HG03439 (cell line): ENCODE data around the gene ARAP1.

Experiments
- ATAC-seq: cut with Tn5 transposase; IDR thresholded peaks from one replicate; pipeline ENCODE4 v1.9.1; 2021; ENCODE audit warnings: mild to moderate bottlenecking, moderate library complexity; ENCODE audit not compliant: unreplicated experiment

The ARAP1 gene

GRCh38 chr11:72744474-72744873 is 7.7 kb downstream of the ARAP1 start:
- ATAC-seq: no peak

DNA sequence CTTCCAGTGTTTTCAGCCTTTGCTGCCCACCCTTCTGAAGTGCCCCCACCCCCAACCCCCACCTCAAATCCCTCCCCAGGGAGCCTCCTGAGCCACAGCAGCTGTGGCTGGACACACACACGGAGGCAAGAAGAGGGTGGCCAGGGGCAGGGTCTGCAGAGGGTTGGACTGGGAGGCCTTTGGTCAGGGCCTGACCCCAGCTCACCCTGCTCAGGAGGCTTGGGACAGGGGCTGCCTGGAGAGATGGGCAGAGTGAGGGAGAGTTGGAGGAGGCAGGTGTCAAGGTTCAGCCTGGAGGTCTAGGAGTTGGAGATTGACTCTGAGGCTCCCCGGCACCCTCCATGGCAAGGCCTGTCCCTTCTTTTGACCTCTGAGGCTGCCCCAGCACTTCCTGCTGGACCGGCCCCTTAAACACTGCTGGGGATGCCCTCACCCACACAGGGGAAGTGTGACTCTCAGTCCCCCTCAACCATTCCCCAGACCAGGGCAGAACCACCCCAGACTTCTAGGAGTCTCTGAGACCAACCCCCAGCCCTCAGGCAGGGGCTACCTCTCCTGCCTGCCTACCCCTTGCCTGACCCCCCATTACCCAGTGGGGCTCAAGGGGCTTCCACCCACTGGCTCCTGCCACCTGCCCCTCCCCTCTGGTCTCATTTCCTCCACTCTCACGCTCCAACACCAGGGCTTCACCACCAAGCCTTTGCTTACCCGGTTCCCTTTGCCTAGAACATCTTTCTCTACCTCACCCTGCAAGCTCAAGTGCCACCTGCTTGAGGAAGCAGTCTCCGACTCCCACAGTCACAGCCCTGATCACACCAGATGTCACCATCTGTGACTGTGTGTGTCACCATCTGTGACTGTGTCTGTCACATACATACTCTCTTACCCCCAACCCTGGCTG is 8.6 kb downstream of the ARAP1 start:
- peak; percentile 48 for ATAC-seq

GRCh38 chr11:72742513-72743320 is 9.5 kb downstream of the ARAP1 start:
- ATAC-seq: no peak

DNA sequence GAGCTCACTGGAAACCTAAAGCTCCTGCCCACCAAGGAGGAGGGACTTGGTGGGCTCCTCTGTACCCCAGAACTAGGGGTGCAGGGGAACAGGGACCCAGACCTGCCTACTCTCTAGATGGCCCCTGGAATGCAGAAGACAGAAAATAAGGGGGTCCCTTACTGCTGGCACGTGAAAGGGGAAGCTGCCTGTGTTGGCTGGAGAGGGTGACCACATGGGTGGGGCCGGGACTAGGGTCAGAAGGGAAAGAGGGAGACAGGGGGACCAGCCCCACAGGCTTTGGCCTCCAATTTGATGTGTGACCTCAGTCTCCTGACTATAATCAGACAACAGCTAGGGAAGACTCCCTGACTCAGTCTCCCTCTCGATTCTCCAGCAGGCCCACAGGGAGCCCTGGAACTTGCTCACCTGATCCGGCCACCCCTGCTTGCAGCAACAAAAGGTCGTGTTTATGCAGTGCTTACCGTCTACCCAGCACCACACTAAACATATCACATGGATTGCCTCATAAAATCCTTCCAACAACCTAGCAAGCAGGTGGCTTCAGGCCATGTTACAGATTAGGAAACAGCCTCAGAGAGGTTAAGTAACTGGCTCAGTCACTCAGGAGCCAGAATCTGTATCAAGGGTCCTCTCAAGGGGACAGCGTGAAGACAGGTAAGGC is 10.2 kb downstream of the ARAP1 start:
- no peak for ATAC-seq

DNA sequence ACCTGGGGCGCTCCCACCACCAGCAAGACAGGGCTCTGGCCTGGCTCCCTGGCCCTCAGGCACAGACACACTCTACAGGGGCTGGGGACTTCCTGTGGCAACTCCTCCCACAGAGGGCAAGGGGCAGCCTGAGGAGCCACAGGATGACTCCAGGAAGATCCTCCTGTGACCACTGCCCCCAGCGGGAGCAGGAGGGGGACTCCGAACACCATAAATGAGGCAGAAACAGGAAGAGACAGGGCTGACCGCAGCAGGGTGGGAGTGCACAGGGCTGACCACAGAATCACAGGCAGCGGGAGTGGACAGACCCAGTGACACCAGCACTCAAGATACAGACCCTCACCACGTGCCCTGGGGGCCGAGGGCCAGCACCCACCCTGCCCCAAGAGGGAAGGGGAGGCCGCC is 10.8 kb downstream of the ARAP1 start:
- ATAC-seq: no peak

- no peak for ATAC-seq
Observed at GRCh38 chr11:72740562-72741428, 11.4 kb downstream of the ARAP1 start.

- no peak for ATAC-seq
Observed at GRCh38 chr11:72740060-72740424, 12.2 kb downstream of the ARAP1 start.

DNA sequence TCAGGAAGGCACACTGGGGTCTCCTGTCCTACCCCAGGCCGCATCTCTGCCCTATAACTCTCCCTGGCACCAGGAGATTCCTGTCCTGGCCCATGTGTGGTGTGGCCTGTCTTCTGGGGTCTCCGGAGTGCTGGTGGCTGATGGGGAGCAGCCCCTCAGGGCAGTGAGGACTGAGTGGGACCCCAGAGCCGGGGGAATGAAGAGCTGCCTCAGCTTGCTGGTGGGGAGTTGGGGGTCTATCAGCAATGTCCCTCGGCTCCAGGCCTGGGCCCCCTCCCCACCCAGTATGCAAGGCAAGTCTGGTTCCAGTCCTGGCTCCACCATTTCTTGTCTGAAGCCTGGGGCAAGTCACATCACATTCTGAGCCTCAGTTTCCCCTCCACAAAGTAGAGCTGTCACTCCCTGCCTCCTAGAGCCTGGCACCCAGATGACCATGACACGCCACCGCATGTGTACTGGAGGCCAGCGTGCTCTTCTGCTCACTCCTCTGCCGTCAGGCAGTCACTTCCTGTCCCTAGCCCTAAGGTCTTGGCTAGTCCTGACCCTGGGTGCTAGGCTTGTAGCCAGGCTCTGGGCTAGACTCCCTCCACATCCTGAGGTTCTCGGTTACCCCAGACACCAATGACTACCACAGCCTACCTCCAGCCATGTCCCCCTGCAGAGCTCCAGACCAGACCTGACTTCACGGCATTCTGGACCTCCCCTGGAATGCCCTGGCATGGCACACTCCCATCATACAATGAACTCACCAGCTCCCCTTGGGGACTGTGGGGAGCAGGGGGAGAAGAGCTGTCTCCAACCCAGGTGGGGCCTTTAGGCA is 12.8 kb downstream of the ARAP1 start:
- ATAC-seq: no peak

DNA sequence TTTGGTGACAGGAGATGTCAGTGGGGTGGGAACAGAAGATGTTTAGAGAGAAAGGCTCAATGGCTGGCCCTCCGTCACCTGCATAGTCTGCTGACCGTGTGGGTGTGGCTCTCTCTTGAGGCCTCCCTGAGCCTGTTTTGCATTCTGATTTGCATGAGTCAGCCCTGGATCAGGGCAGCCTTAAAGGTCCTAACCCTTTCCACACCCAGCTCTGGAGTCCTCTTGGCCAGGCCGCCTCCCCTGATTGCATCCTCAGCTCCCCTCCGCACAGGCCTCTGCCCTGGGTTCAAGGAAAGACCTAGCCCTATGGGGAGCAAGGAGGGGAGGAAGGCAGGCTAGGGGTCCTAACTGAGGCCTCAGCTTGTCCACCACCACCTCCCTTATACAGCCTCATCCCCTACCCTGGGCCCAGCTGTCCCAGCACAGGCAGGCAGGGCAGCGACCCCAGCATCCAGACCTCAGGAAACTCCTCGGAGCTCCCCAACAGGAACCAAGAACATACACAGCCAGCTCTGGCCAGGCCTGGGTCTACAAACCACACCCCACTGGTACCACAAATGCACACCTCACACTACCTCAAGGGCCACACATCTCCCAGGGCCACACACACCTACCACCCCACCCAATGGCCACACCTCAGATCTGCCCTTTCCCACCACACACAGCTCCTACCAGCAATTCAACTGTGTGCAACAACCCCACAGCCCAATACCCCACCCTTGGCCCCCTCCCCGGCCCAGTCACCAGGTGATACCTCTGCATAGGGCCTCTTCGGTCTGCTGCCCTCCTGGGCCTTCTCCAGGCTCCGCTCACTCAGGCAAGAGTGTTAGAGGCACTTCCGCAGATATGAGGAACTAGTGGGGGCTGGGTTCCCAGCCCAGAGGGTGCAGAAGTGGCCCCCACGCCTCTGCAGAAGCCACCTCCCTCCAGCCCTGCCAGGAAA is 13.7 kb downstream of the ARAP1 start:
- no peak for ATAC-seq

DNA sequence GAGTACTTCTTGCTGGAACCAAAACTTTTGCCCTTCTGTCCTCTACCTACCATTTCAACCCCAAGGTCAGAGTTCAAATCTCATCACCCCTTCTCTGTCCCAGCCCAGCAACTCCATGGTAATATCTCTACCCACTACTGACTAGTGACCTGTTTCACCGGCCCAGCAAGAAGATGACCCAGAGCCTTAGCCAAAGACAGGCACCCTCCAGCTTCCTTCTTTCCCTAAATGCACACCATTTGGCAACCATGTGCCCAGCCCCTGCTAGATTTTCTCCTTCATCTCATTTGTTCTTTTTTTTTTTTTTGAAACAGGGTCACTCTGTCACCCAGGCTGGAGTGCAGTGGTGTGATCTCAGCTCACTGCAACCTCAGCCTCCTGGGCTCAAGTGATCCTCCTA is 14.9 kb downstream of the ARAP1 start:
- ATAC-seq: no peak

DNA sequence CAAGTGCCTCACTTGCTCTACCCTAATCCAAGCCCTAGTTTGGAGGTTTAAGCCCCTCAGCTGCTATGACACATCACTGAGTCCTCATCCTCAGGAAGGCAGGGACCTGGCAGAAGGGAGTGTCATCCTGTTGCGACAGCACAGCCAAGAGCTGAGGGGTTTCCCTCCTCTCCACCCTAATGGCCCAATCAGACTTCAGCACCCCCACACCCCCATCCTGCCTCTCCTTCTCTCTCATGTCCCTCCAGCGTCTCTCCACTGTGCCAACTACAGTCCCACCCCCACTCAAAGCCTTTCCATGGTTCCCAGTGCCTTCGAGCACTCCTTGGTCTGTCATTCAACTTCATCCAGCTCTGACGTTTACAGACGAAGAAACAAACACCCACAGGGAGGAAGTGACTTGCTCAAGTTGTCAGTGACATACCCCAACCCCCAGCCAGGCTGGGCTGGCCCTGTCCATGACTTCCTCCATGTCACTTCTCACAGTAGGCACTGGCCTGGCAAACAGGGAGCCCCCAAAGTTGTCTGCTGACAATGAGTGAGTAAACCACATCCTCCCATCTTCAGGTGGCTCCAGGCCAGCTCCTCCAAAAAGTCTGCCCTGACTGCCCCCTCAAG is 15.6 kb downstream of the ARAP1 start:
- no peak for ATAC-seq

GRCh38 chr11:72735495-72736027 is 16.6 kb downstream of the ARAP1 start:
- ATAC-seq: no peak

DNA sequence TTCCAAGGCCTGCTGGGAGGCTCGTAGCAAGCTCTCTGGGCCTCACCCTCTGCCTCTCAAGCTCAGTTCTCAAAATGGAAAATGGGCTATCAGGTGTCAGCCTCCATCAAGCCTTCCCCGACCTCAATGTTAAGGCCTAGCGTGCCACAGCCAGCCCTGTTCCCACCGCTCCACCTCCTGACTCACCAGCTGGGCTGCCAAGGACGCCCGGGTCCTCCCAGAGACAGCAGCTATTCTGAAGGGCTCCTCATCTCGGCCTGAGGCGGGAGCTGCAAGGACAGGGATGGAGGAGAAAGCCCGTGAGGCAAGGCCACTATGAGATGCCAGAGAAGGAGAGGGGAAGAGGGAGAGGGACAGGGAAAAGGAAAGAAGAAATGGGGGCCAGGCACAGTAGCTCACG is 19.9 kb downstream of the ARAP1 start:
- no peak for ATAC-seq

GRCh38 chr11:72730737-72731136 is 21.5 kb downstream of the ARAP1 start:
- no peak for ATAC-seq

- ATAC-seq: no peak
Observed at GRCh38 chr11:72730243-72730642, 22.0 kb downstream of the ARAP1 start.

GRCh38 chr11:72727521-72727920 is 24.7 kb downstream of the ARAP1 start:
- no peak for ATAC-seq

DNA sequence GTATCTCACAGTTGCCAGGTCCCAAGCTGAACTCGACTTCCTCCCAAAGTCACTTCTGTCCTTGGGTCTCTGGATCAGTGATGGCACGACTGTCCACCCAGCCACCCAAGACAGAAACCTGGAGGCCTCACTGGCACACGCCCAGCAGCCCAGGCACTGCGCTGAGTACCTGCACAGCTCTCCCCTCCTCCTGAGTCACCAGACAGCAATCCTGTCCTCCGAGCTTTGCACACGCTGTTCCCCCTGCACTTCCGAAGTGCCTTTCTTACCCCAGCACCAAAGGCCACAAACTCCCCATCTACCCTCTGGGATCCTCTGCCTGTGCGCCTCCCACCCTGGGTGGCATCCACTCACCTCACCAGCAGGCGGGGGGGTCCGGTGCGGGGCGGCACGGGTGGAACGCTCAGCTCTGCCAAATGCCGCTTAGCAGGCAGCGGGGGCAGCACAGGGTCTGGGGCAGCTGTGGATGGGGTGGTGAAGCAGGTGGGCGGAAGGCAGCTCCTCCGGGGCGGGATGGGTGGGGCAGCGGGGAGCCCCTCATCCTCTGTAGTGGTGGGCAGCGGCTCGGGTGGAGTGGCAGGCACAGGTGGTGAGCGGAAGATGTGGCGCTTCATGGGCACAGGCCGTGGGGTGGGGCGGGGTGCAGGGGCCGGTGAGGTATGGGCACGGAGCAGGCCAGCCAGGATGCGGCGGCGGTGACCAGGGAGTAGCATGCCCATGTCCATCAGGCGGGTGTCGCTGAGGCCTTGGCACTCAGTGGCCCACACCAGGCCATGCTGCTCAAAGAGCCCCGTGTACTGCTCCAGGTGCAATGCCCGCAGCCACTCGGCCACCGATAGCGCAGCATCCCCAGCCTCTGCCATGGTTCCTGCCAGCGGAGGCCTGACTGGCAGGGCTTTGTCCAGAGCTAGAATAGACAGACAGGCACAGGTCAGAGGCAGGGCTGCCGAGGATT is 25.7 kb downstream of the ARAP1 start:
- ATAC-seq: no peak
